Osteoblast (primary cell): ENCODE data around the gene SPATA16. TPM values are rescaled to one million over a fixed set of nuclear protein-coding genes. Genes with fewer than 3 reads are reported as not detected.

Source experiments
- DNase-seq: peaks from one replicate; pipeline ENCODE4 v3.0.0; 2011; ENCODE audit warnings: low spot score, mixed read lengths; ENCODE audit not compliant: insufficient read length; ENCODE audit errors: missing footprints
- H2AFZ ChIP-seq: 2 replicates; pipeline ENCODE4 v1.6.0; 2011; ENCODE audit warnings: mild to moderate bottlenecking, low read length
- H3K27ac ChIP-seq: 2 replicates; pipeline ENCODE4 v1.5.1; 2011; ENCODE audit warnings: mild to moderate bottlenecking, low read depth, low read length, moderate library complexity
- H3K27me3 ChIP-seq: 2 replicates; pipeline ENCODE4 v1.6.0; 2012; ENCODE audit warnings: mild to moderate bottlenecking, control low read depth, inconsistent platforms, low read length, moderate library complexity; ENCODE audit not compliant: insufficient read depth
- H3K36me3 ChIP-seq: 2 replicates; pipeline ENCODE4 v1.5.1; 2011; ENCODE audit warnings: mild to moderate bottlenecking, low read length, control low read depth, moderate library complexity; ENCODE audit not compliant: insufficient read depth
- H3K4me1 ChIP-seq: 2 replicates; pipeline ENCODE4 v1.5.1; 2011; ENCODE audit warnings: mild to moderate bottlenecking, low read length, control low read depth, moderate library complexity; ENCODE audit not compliant: insufficient read depth
- H3K4me2 ChIP-seq: 2 replicates; pipeline ENCODE4 v1.6.0; 2011; ENCODE audit warnings: mild to moderate bottlenecking, low read length; ENCODE audit not compliant: insufficient read depth
- H3K4me3 ChIP-seq: fragments of 200-600 bp; sonication (generic); 3 replicates; pipeline ENCODE4 v1.5.1; 2012; ENCODE audit warnings: mild to moderate bottlenecking, low read length, inconsistent platforms; ENCODE audit not compliant: insufficient read depth
- H3K79me2 ChIP-seq: 2 replicates; pipeline ENCODE4 v1.6.0; 2012; ENCODE audit warnings: mild to moderate bottlenecking, low read length, control low read depth, inconsistent platforms; ENCODE audit not compliant: insufficient read depth
- H3K9me3 ChIP-seq: 2 replicates; pipeline ENCODE4 v1.5.1; 2011; ENCODE audit warnings: low read depth, low read length, control low read depth
- H4K20me1 ChIP-seq: 2 replicates; pipeline ENCODE4 v1.6.0; 2012; ENCODE audit warnings: mild to moderate bottlenecking, low read length, control low read depth; ENCODE audit not compliant: insufficient read depth
- CTCF ChIP-seq: IDR thresholded peaks from 2 replicates; pipeline ENCODE4 v1.5.1; 2011; ENCODE audit warnings: mild to moderate bottlenecking, low read depth, low read length, moderate library complexity; ENCODE audit errors: extremely low read depth
- total RNA-seq: library from RNA; depleted of rRNA; stranded (reverse); fragments of >200 nt; gene quantifications from 2 replicates; pipeline ENCODE4 v1.2.3, GENCODE V29; 2012

Gene SPATA16
- total RNA-seq, 1 donor, result not detected

GRCh38 chr3:173065543-173065981 lies 75.5 kb downstream of the SPATA16 start:
- TF ChIP-seq CTCF, result no peak
- Histone ChIP-seq H3K27me3 (no peaks in the 10 kb centered on the region), H3K79me2 (no peaks in the 10 kb centered on the region), H3K4me1 (no peaks in the 10 kb centered on the region), H4K20me1 (no peaks in the 10 kb centered on the region), H2AFZ (no peak overlapping the region), H3K36me3 (no peaks in the 10 kb centered on the region), H3K4me2 (no peak overlapping the region), H3K27ac (no peak overlapping the region), H3K9me3 (no peaks in the 10 kb centered on the region), H3K4me3 (no peak overlapping the region)
- DNase-seq, result no peak

GRCh38 chr3:173064631-173065030 lies 76.4 kb downstream of the SPATA16 start:
- no peak for TF ChIP-seq CTCF
- H3K4me1 ChIP-seq, result no peaks in the 10 kb centered on the region
- H3K4me2 ChIP-seq, result no peak overlapping the region
- H3K36me3 ChIP-seq, result no peaks in the 10 kb centered on the region
- H3K27ac ChIP-seq, result no peak overlapping the region
- no peaks in the 10 kb centered on the region for H3K79me2 ChIP-seq
- H2AFZ ChIP-seq, result no peak overlapping the region
- no peaks in the 10 kb centered on the region for H3K27me3 ChIP-seq
- H3K9me3 ChIP-seq, result no peaks in the 10 kb centered on the region
- H4K20me1 ChIP-seq, result no peaks in the 10 kb centered on the region
- H3K4me3 ChIP-seq, result no peak overlapping the region
- DNase-seq, result no peak

- Histone ChIP-seq H3K27me3 (no peaks in the 10 kb centered on the region), H3K79me2 (no peaks in the 10 kb centered on the region), H3K9me3 (no peaks in the 10 kb centered on the region), H3K27ac (no peak overlapping the region), H3K4me2 (no peak overlapping the region), H4K20me1 (no peaks in the 10 kb centered on the region), H2AFZ (no peak overlapping the region), H3K4me3 (no peak overlapping the region), H3K36me3 (no peaks in the 10 kb centered on the region), H3K4me1 (no peaks in the 10 kb centered on the region)
- TF ChIP-seq CTCF, result no peak
- DNase-seq, result no peak
Observed at GRCh38 chr3:173058229-173058628, 82.8 kb downstream of the SPATA16 start.

GRCh38 chr3:173055228-173055933 lies 85.7 kb downstream of the SPATA16 start:
- DNase-seq, result no peak
- no peak overlapping the region for H2AFZ ChIP-seq
- H4K20me1 ChIP-seq, result no peaks in the 10 kb centered on the region
- no peak overlapping the region for H3K27ac ChIP-seq
- no peaks in the 10 kb centered on the region for H3K79me2 ChIP-seq
- H3K4me3 ChIP-seq, result no peak overlapping the region
- no peaks in the 10 kb centered on the region for H3K36me3 ChIP-seq
- H3K4me2 ChIP-seq, result no peak overlapping the region
- TF ChIP-seq CTCF, result no peak
- no peaks in the 10 kb centered on the region for H3K27me3 ChIP-seq
- no peaks in the 10 kb centered on the region for H3K9me3 ChIP-seq
- H3K4me1 ChIP-seq, result no peaks in the 10 kb centered on the region
